ENCODE data around the gene OXSR1. TPM values are rescaled to one million over a fixed set of nuclear protein-coding genes. Genes with fewer than 3 reads are reported as not detected.

OXSR1 gene
- total RNA-seq, 4 donors from 2014 or later, result 12.9 to 45.6 (median 39.5) TPM

- Histone ChIP-seq H3K36me3 (no peaks in the 10 kb centered on the region), H3K4me1 (no peaks in the 10 kb centered on the region), H3K4me3 (no peak overlapping the region), H3K27ac (no peak overlapping the region), H3K27me3 (no peaks in the 10 kb centered on the region), H3K9me3 (no peaks in the 10 kb centered on the region)
- no peak for TF ChIP-seq POLR2A (IDR thresholded peaks at IDR 0.05)
- TF ChIP-seq CTCF (IDR thresholded peaks at IDR 0.05), result peak; percentile 26 to 71 (median 49)
- intact Hi-C loops (cut with DNase I; ENCODE audit: low total_unique reads), result no loop called here
- DNase-seq, result peak; percentile 34 to 45
Observed at GRCh38 chr3:38117748-38118420, 47.5 kb upstream of the OXSR1 start.

GRCh38 chr3:38118421-38119247 lies 46.7 kb upstream of the OXSR1 start:
- Histone ChIP-seq H3K36me3 (no peaks in the 10 kb centered on the region), H3K9me3 (no peaks in the 10 kb centered on the region), H3K27ac (no peak overlapping the region), H3K4me3 (no peak overlapping the region), H3K4me1 (no peaks in the 10 kb centered on the region), H3K27me3 (no peaks in the 10 kb centered on the region)
- DNase-seq, result no peak
- intact Hi-C loops (cut with DNase I; ENCODE audit: low total_unique reads), result no loop called here
- TF ChIP-seq POLR2A (IDR thresholded peaks at IDR 0.05), result no peak
- TF ChIP-seq CTCF (IDR thresholded peaks at IDR 0.05), result no peak

GRCh38 chr3:38119248-38119544 lies 46.1 kb upstream of the OXSR1 start:
- no peaks in the 10 kb centered on the region for H3K4me1 ChIP-seq
- DNase-seq, result peak in 1 of 2 donors; percentile 14
- TF ChIP-seq CTCF (IDR thresholded peaks at IDR 0.05) (no peak), POLR2A (IDR thresholded peaks at IDR 0.05) (no peak)
- no peak overlapping the region for H3K27ac ChIP-seq
- H3K9me3 ChIP-seq, result no peaks in the 10 kb centered on the region
- intact Hi-C loops (cut with DNase I; ENCODE audit: low total_unique reads), result no loop called here
- no peaks in the 10 kb centered on the region for H3K36me3 ChIP-seq
- H3K27me3 ChIP-seq, result no peaks in the 10 kb centered on the region
- H3K4me3 ChIP-seq, result no peak overlapping the region

GRCh38 chr3:38119821-38120692 lies 45.3 kb upstream of the OXSR1 start:
- TF ChIP-seq POLR2A (IDR thresholded peaks at IDR 0.05), result no peak
- no peak for TF ChIP-seq CTCF (IDR thresholded peaks at IDR 0.05)
- Histone ChIP-seq H3K4me1 (no peaks in the 10 kb centered on the region), H3K27ac (no peak overlapping the region), H3K9me3 (no peaks in the 10 kb centered on the region), H3K36me3 (no peaks in the 10 kb centered on the region), H3K4me3 (no peak overlapping the region), H3K27me3 (no peaks in the 10 kb centered on the region)
- intact Hi-C loops (cut with DNase I; ENCODE audit: low total_unique reads), result no loop called here
- DNase-seq, result peak in 1 of 2 donors; percentile 9

All from uterus (tissue), 4 donors.